Stimulated activated CD8-positive, alpha-beta memory T cell treated with anti-CD3 and anti-CD28 coated beads, Interleukin-4, amount 100 ng/mL, for 24 hours (primary cell): ENCODE results near the gene SERINC5.
"Not testable (repeated sequence)": the region's sequence is repeated elsewhere in the genome, so short reads cannot be mapped to it uniquely, and the experiment has no call there.

ENCODE experiments used
- DNase-seq: peaks from one replicate; pipeline ENCODE4 v3.0.0-alpha.2; 2020; ENCODE audit warnings: low read depth

The SERINC5 gene

GRCh38 chr5:80227979-80228596 is 27.8 kb downstream of the SERINC5 start:
- no peak for DNase-seq

GRCh38 chr5:80225934-80226326 is 29.9 kb downstream of the SERINC5 start:
- DNase-seq, result no peak

DNA sequence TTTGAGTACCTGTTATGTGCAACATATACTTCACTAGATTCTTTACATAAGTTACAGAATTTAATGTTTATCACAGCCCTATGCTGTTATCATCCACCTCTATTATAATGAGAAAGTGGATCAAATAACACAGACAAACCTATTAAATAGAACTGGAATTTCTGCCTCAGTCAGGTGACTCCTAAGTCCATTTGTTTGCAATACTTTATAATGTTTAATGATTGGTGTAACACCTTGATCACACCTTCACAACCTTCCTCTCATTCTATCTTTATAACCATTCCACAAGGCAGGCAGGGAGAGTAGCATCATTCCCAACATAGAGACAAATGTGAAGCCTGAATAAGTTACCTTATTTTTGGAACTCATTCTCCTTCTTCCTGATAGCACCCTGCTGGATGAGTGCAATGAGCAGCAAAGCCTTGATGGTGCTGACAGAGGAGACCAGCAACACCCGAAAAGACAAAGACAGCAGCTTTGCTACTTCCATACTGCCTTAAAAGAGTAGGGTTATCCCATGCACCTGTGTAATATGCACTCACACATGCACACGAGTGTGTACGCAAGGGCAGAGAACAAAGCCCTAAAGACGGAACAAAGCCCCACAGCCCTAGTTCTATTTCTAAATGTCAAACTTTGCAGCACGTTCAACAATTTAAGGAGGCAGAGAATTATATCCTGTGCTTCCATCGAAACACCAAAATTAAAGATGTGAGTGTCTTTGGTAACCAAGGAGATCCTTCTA is 30.5 kb downstream of the SERINC5 start:
- no peak for DNase-seq

DNA sequence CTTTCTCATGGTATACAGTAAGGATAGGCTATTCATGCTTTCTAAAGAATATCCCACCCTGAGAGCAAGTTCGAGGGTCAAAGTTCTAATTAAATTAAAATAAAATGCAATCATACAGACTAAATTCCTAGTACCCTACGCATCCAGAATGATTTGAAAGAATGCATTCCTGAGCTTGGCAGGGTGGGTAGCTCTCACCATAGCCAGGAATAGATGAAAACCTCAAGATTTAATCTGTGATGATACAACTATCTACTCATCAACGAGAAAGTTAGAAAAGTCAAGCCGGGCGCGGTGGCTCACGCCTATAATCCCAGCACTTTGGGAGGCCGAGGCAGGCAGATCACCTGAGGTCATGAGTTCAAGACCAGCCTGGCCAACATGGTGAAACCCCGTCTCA is 32.3 kb downstream of the SERINC5 start:
- DNase-seq, result no peak

GRCh38 chr5:80220245-80220897 is 35.5 kb downstream of the SERINC5 start:
- no peak for DNase-seq

DNA sequence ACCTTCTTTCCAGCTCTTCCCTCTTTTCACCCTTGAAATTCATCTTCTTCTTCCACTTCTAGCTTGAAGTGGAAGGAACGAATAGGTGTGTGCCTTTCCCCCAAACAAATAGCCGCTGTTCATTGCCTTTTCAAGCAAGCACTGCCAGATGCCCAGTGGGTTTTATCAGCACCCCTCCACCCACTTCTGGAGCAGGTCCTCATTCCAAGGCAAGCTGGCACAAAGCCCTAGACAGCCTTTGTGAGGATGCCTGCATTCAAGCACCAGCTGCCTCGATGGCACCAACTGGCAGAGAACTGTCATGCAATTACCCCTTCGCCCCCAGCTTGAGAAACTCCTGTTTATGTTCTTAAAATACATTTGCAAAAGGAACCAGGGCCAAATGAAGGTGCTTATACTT is 36.5 kb downstream of the SERINC5 start:
- DNase-seq, result no peak

DNA sequence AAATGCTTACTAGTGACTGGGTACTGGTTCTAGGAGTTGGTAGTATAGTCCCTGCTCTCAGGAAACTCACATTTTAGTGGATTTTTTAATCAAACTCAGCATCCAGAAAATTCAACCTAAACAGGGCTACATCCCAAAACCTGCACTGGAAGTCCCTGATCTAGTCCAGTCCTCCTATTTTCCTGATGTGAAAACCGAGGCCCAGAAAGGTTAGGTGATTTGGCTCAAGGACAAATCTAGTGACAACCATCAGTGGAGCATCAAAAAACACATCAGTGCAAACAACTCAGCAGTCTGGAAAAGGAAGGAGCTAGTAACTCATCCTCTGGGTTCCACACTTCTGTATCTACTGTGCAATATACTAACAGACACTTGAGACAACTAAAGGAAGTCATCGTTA is 38.2 kb downstream of the SERINC5 start:
- DNase-seq, result no peak

- DNase-seq, result no peak
Observed at GRCh38 chr5:80216753-80217596, 38.9 kb downstream of the SERINC5 start.

DNA sequence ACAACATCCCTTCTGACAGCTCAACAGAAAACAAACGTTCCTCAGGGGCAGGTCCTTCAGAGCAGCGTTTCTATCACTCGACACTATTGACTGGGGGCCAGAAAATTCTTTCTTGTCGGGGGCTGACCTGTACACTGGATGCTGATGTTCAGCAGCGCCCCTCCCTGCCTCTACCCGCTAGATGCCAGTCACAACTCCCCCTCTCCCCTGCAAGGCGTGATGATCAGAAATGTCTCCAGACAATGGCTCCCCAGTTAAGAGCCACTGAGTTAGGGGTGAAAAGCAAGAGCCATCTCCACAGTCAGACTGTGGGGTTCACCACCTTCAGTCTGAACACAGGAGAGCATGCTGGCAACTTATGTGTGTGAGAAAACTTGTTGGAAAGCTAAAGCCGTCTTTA is 39.8 kb downstream of the SERINC5 start:
- DNase-seq, result no peak

- no peak for DNase-seq
Observed at GRCh38 chr5:80215523-80215922, 40.3 kb downstream of the SERINC5 start.

- DNase-seq, result no peak
Observed at GRCh38 chr5:80213466-80213865, 42.4 kb downstream of the SERINC5 start.

DNA sequence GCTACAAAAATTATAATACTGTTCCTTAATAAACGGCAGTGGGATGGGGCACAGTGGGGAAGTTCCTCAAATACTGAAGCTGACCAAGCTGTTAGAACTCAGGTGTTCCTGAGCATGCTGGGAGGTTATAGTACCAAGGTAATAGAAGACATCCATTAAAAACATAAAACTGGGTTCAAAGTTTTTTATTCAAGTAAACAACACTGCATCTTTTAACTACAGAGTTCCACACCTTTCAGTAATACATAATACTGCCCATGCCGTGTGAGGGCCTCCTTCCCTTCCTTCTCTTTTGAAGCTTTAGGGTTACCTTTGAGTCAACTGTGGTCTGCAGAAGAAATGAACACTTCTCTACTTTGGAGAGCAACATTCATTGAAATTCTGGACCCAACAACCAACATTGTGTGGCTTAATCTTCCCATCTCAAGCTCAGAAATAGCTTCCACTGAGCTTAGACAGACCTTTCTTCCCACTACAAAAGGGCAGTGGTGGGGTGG is 43.6 kb downstream of the SERINC5 start:
- no peak for DNase-seq

GRCh38 chr5:80211327-80211726 is 44.5 kb downstream of the SERINC5 start:
- DNase-seq, result no peak

- DNase-seq, result no peak
Observed at GRCh38 chr5:80210014-80210413, 45.8 kb downstream of the SERINC5 start.

GRCh38 chr5:80208381-80208780 is 47.5 kb downstream of the SERINC5 start:
- no peak for DNase-seq

DNA sequence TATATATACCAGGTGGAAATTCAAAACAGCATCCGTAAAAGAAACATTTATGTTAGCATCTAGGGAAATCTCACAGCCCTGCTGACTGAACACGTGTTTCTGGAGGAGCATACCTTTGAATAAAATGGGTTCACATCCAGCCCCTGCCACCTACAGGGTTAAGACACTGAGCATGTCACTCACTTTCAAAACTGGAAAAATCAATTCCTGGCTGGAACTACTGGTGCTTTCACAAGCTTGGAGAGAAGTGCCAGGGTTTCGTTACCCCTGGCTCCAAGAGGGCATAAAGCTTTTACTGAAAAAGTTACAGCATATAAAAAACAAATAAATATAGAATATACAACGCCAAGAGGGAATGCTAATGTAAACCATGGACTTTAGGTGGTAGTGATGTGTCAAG is 48.0 kb downstream of the SERINC5 start:
- DNase-seq, result no peak

GRCh38 chr5:80206282-80206681 is 49.6 kb downstream of the SERINC5 start:
- no peak for DNase-seq

DNA sequence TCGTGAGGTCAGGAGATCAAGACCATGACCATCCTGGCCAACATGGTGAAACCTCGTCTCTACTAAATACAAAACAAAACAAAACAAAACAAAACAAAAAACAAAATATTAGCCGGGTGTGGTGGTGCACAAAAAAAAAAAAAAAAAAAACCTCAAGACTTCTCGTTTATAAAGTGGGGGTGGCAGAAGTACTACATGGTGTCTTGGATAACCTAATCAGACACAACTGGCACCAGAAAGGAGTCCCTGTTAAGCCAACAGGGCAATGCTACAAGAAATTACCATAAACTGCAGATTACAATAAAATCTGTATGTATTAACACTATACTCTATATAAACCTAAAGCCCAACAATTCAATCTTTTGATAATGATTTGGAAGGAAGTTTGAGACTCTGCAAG is 50.0 kb downstream of the SERINC5 start:
- DNase-seq, result no peak

GRCh38 chr5:80204808-80205614 is 50.8 kb downstream of the SERINC5 start:
- DNase-seq, result no peak

- not testable (repeated sequence) for DNase-seq
Observed at GRCh38 chr5:80201763-80202162, 54.1 kb downstream of the SERINC5 start.

DNA sequence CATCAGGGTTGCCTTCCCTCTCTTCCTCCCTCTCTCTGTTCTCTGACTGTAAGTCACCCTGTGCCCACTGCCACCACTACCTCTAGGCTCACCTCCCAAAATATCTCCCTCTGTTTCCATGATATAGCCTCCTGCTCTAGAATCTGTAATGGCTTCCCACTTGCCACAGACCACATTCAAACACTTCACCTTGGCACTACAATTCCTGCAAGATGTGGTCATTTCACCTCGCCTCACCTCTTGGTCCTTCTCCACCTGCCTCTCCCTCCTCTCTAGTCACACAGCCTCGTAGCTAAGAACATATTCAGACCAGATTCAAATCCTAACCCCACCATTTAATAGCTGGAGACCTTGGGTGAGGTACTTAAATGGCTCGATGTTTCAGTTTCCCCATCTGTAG is 56.9 kb downstream of the SERINC5 start:
- DNase-seq, result no peak
